ENCODE results near the gene SORBS1.

Gene SORBS1

DNA sequence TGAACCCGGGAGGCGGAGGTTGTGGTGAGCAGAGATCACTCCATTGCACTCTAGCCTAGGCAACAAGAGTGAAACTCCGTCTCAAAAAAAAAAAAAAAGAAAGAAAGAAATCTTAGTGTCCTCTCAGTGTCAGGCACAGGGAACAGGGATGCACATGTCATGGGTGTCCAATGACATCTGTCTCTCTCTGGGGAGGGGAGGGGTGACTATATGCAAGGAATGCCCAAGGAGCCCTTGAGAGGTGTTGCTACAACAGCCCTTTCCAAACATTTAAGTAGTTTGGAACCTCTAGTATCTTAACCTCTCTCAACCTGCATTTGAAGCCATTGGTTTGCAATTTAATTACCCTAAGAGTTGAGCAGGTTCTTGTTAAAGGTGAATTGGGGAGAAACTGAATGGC, 299.2 kb downstream of the SORBS1 start:
- in situ Hi-C loops (cut with HindIII; ENCODE audit: low sequenced_read_pairs): no loop called here

Data from DLD1 (cell line).